Right lobe of liver (tissue), 6 donors: ENCODE results near the gene KIF5C. TPM values are rescaled to one million over a fixed set of nuclear protein-coding genes. Genes with fewer than 3 reads are reported as not detected.

ENCODE experiments used
- ATAC-seq, 4 donors: fragments of 200-7000 bp; cut with Tn5 transposase; one replicate each; pipeline ENCODE4 v1.9.1; 2020; ENCODE audit warnings: mild to moderate bottlenecking in 4 of 4, moderate library complexity in 4 of 4
- DNase-seq, 3 donors: peaks; one replicate each; pipeline ENCODE4 v3.0.0-alpha.2; 2020
- H3K27ac ChIP-seq, 3 donors: fragments of 200-600 bp; one replicate each; pipeline ENCODE4 v1.8.0; 2022
- H3K27me3 ChIP-seq, 2 donors: fragments of 200-600 bp; one replicate each; pipeline ENCODE4 v1.8.0; 2022
- H3K36me3 ChIP-seq, 4 donors: fragments of 200-600 bp; sonication (generic) in 1 of 4; one replicate each; pipeline versions ENCODE4 v1.5.1 to v1.8.0; 2017 to 2022; ENCODE audit warnings: control low read depth in 1 of 4
- H3K4me1 ChIP-seq, 4 donors: fragments of 200-600 bp; sonication (generic) in 1 of 4; one replicate each; pipeline versions ENCODE4 v1.5.1 to v1.8.0; 2017 to 2022; ENCODE audit warnings: control low read depth in 1 of 4
- H3K4me3 ChIP-seq, 3 donors: fragments of 200-600 bp; one replicate each; pipeline ENCODE4 v1.8.0; 2022
- H3K9me3 ChIP-seq, 4 donors: fragments of 200-600 bp; sonication (generic) in 1 of 4; one replicate each; pipeline versions ENCODE4 v1.5.1 to v1.8.0; 2017 to 2022; ENCODE audit warnings: control low read depth in 1 of 4
- CTCF ChIP-seq, 4 donors: fragments of 200-600 bp in 3 of 4; fragments of 450-650 bp in 1 of 4; IDR thresholded peaks; one replicate each; pipeline versions ENCODE4 v1.5.1 to v1.8.0; 2016 to 2022; ENCODE audit warnings: antibody characterized with exemption in 4 of 4, mild to moderate bottlenecking in 2 of 4
- POLR2A ChIP-seq: fragments of 450-650 bp; IDR thresholded peaks from one replicate; pipeline ENCODE4 v1.6.1; 2017; ENCODE audit warnings: antibody characterized with exemption, mild to moderate bottlenecking
- WGBS: methylation state at CpG from one replicate; pipeline ENCODE4 v1.1.6; 2018; ENCODE audit warnings: low coverage, low lambda C conversion rate; ENCODE audit not compliant: insufficient coverage; ENCODE audit errors: missing lambda C conversion rate; 5-methylcytosine and 5-hydroxymethylcytosine counted together
- intact Hi-C, 2 donors: fragments of 100-400 bp; cut with DNase I; formaldehyde crosslinking; loops; one replicate each; pipeline versions ENCODE4 v1.11.2 to v1.14.1; 2022
- total RNA-seq, 6 experiments: library from RNA; depleted of rRNA in 2 of 6; stranded (reverse); fragments of >200 nt in 2 of 6; fragmentation: NEBNext Ultra II Directional in 3 of 6; extraction: Animal tissue kit (Norgen Biotek cat#: 25700) in 3 of 6; gene quantifications; one replicate each; pipeline versions ENCODE4 v1.1.0 to v1.2.4, GENCODE V29; 2016 to 2023
- donor health status: DM: no; HTN: yes; CAD: no.
- donor health status: DM: no; HTN: no; CAD: no.
- donor health status: DM: no; HTN: no; CAD: no.
- donor health status: DM: no; HTN: yes; CAD: no.
- donor health status: DM: no; HTN: yes; CAD: no.

Gene KIF5C
- total RNA-seq, 6 experiments from 2014 or later: 0.07 to 1.1 (median 0.34) TPM

DNA sequence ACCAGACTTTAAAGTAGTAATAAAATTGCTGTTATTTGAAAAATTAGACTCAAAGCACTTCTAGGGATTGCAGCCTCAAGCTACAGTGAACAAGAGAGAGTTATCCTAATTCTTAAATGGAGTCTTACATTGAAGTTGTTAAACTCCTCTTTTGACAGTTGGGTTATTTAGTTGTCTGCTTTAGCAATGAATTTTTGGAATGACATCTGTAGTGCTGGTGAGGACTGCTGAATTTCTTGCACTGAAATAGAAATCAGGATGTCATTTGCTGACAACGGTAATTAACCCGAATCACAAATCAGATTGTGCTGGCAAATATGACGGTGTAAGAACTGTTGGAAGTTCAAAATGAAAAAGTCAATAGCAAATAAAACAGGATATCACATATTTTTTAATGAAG, 85.5 kb downstream of the KIF5C start:
- no peaks in the 10 kb centered on the region for H3K4me1 ChIP-seq
- TF ChIP-seq CTCF (IDR thresholded peaks at IDR 0.05): no peak
- no peak for TF ChIP-seq POLR2A
- H3K27me3 ChIP-seq: no peaks in the 10 kb centered on the region
- H3K4me3 ChIP-seq: no peak overlapping the region
- DNase-seq: no peak
- no peaks in the 10 kb centered on the region for H3K9me3 ChIP-seq
- intact Hi-C loops: no loop called here
- no peak for ATAC-seq
- H3K36me3 ChIP-seq: no peaks in the 10 kb centered on the region
- no peak overlapping the region for H3K27ac ChIP-seq
- WGBS: 80% methylated on average over 3 of the region's 3 CpGs

- WGBS: 50% methylated on average over 3 of the region's 3 CpGs
- no peaks in the 10 kb centered on the region for H3K9me3 ChIP-seq
- H3K27ac ChIP-seq: no peak overlapping the region
- no peaks in the 10 kb centered on the region for H3K27me3 ChIP-seq
- no peak for TF ChIP-seq POLR2A
- TF ChIP-seq CTCF (IDR thresholded peaks at IDR 0.05): no peak
- intact Hi-C loops: no loop called here
- no peaks in the 10 kb centered on the region for H3K36me3 ChIP-seq
- DNase-seq (no peak), ATAC-seq (no peak)
- H3K4me3 ChIP-seq: no peak overlapping the region
- no peaks in the 10 kb centered on the region for H3K4me1 ChIP-seq
Measured at GRCh38 chr2:148963461-148963860, 88.4 kb downstream of the KIF5C start.

GRCh38 chr2:148965623-148966437, 90.8 kb downstream of the KIF5C start:
- TF ChIP-seq POLR2A (no peak), CTCF (IDR thresholded peaks at IDR 0.05) (no peak)
- H3K4me3 ChIP-seq: no peak overlapping the region
- H3K27ac ChIP-seq: no peak overlapping the region
- WGBS: 65% methylated on average over 9 of the region's 12 CpGs
- no peaks in the 10 kb centered on the region for H3K4me1 ChIP-seq
- H3K36me3 ChIP-seq: no peaks in the 10 kb centered on the region
- no peaks in the 10 kb centered on the region for H3K27me3 ChIP-seq
- DNase-seq: no peak
- no peaks in the 10 kb centered on the region for H3K9me3 ChIP-seq
- ATAC-seq: no peak
- intact Hi-C loops: no loop called here

GRCh38 chr2:148966438-148966758, 91.4 kb downstream of the KIF5C start:
- intact Hi-C loops: no loop called here
- Histone ChIP-seq H3K27ac (no peak overlapping the region), H3K27me3 (no peaks in the 10 kb centered on the region), H3K36me3 (no peaks in the 10 kb centered on the region), H3K4me1 (peaks cover 0 to 2% (median 0%) of the 10 kb centered on the region in 4 donors), H3K4me3 (no peak overlapping the region), H3K9me3 (no peaks in the 10 kb centered on the region)
- no peak for ATAC-seq
- 75% methylated on average over 1 of the region's 1 CpG for WGBS
- TF ChIP-seq CTCF (IDR thresholded peaks at IDR 0.05) (no peak), POLR2A (no peak)
- no peak for DNase-seq
